Measurements from ENCODE around the gene GATAD2B.

Gene GATAD2B

GRCh38 chr1:153922972-153923925 lies at the start of gene GATAD2B:
TSS of gene GATAD2B (minus strand) at chr1:153922972. CDS start at chr1:153828347, 94,625 bp downstream.
- TF ChIP-seq CTCF (conservative IDR thresholded peaks at IDR 0.05; ENCODE audit: low read depth, low read length): no peak
- peak; percentile 100 for DNase-seq (ENCODE audit: low read depth)
- H3K4me3 ChIP-seq (ENCODE audit: low read depth, low read length): peak within 1 kb of the TSS; percentile 95

GRCh38 chr1:153970346-153970745 lies 47.6 kb upstream of the GATAD2B start:
- no peak for DNase-seq (ENCODE audit: low read depth)
- no peak overlapping the region for H3K4me3 ChIP-seq (ENCODE audit: low read depth, low read length)
- TF ChIP-seq CTCF (conservative IDR thresholded peaks at IDR 0.05; ENCODE audit: low read depth, low read length): no peak

GRCh38 chr1:153968972-153969371 lies 46.2 kb upstream of the GATAD2B start:
- DNase-seq (ENCODE audit: low read depth): no peak
- no peak overlapping the region for H3K4me3 ChIP-seq (ENCODE audit: low read depth, low read length)
- TF ChIP-seq CTCF (conservative IDR thresholded peaks at IDR 0.05; ENCODE audit: low read depth, low read length): no peak

GRCh38 chr1:153968408-153968807 lies 45.6 kb upstream of the GATAD2B start:
- H3K4me3 ChIP-seq (ENCODE audit: low read depth, low read length): peak overlapping the region; percentile 72
- no peak for DNase-seq (ENCODE audit: low read depth)
- TF ChIP-seq CTCF (conservative IDR thresholded peaks at IDR 0.05; ENCODE audit: low read depth, low read length): no peak

GRCh38 chr1:153968000-153968363 lies 45.2 kb upstream of the GATAD2B start:
- H3K4me3 ChIP-seq (ENCODE audit: low read depth, low read length): peak overlapping the region; percentile 72
- TF ChIP-seq CTCF (conservative IDR thresholded peaks at IDR 0.05; ENCODE audit: low read depth, low read length): no peak
- no peak for DNase-seq (ENCODE audit: low read depth)

- TF ChIP-seq CTCF (conservative IDR thresholded peaks at IDR 0.05; ENCODE audit: low read depth, low read length): peak; percentile 55
- peak within 1 kb of the TSS; percentile 72 for H3K4me3 ChIP-seq (ENCODE audit: low read depth, low read length)
- peak; percentile 99 for DNase-seq (ENCODE audit: low read depth)
Observed at GRCh38 chr1:153967107-153967999, 44.6 kb upstream of the GATAD2B start, which contains the start of gene CREB3L4. TSS of gene CREB3L4 (plus strand) at chr1:153967902. CDS start at chr1:153968526, 624 bp downstream.
